GM19023 (cell line): ENCODE results near the gene PARP4.
"Not testable (repeated sequence)": the region's sequence is repeated elsewhere in the genome, so short reads cannot be mapped to it uniquely, and the experiment has no call there.

ENCODE experiments used
- ATAC-seq: cut with Tn5 transposase; IDR thresholded peaks from one replicate; pipeline ENCODE4 v1.9.1; 2021; ENCODE audit warnings: mild to moderate bottlenecking, moderate library complexity; ENCODE audit not compliant: unreplicated experiment

The PARP4 gene

DNA sequence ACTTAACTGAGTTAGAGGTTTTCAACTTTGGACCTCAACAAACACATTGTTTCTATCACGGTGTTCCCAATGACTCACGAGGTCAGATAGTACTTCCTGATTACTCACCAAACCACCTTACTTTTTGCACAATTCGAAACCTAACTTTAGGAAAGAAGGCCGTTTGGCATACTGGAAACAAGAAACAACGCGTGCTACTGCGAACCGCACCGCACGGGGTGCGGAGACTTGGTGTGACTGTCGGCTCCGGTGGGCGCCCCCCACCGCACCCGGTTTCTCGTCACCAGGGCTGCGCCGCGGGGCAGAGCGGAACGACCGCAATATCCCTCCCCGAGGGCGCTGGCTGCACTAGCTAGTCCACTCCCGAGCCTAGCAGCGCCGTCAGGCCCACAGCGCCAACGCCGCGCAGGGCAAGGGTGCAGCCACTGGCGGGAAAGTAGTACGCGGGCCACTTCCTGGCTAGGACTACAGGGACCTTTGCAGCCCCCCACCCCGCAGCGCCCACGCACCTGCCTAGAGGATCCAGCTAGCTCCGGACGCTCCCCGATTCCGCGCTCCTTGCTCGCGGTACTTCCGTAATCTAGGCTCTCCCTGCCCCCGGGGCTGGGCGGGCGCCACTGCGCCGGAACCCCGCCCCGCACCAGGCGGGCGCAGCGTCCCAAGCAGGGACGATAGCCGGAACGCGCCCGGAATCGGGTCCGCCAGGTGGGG lies at the start of gene PARP4:
PARP4 (minus strand) TSS at position 582 of the 711 bp plus-strand sequence. CDS start 9,002 bp downstream, outside the sequence.
- peak; percentile 84 for ATAC-seq

GRCh38 chr13:24560579-24561187 lies 48.1 kb upstream of the PARP4 start:
- not testable (repeated sequence) for ATAC-seq

DNA sequence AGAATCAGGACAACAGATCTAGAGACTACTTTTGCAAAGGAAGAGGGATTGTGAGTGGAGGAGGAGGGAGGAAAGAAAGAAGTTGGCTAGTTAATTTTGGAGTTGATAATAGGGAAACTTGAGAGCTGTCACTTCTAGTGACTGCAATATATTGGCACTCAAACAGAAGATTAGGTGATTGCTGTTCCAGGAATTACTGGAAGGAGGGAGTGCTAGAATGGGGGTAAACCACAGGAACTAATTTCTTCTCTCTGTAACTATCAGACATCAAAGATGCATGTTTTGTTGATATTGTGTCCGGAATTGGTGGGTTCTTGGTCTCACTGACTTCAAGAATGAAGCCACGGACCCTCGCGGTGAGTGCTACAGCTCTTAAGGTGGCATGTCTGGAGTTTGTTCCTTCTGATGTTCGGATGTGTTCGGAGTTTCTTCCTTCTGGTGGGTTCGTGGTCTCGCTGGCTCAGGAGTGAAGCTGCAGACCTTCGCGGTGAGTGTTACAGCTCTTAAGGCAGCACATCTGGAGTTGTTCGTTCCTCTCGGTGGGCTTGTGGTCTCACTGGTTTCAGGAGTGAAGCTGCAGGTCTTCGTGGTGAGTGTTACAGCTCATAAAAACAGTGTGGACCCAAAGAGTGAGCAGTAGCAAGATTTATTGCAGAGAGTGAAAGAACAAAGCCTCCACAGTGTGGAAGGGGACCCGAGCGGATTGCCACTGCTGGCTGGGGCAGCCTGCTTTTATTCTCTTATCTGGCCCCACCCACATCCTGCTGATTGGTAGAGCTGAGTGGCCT lies 47.0 kb upstream of the PARP4 start:
- ATAC-seq, result not testable (repeated sequence)

DNA sequence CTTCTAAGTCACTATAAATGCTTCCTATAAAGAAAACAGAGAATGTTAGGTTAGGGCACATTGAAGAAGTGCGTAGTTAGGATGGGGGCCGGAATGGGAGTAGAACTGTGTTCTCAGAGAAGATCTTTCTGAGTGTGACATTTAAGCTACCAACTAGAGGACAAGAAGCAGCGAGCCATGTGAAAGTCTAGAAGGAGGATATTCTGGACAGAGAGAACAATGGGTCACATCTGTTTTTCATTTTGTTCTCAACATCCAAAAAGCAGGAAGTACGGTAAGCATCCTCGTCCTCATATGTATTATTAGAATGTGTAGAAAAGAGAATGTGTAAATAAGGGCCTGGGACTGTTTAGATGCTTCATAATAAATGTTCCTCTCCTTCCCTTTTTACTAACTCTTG lies 44.5 kb upstream of the PARP4 start:
- ATAC-seq, result no peak

GRCh38 chr13:24553892-24554291 lies 41.3 kb upstream of the PARP4 start:
- not testable (repeated sequence) for ATAC-seq

DNA sequence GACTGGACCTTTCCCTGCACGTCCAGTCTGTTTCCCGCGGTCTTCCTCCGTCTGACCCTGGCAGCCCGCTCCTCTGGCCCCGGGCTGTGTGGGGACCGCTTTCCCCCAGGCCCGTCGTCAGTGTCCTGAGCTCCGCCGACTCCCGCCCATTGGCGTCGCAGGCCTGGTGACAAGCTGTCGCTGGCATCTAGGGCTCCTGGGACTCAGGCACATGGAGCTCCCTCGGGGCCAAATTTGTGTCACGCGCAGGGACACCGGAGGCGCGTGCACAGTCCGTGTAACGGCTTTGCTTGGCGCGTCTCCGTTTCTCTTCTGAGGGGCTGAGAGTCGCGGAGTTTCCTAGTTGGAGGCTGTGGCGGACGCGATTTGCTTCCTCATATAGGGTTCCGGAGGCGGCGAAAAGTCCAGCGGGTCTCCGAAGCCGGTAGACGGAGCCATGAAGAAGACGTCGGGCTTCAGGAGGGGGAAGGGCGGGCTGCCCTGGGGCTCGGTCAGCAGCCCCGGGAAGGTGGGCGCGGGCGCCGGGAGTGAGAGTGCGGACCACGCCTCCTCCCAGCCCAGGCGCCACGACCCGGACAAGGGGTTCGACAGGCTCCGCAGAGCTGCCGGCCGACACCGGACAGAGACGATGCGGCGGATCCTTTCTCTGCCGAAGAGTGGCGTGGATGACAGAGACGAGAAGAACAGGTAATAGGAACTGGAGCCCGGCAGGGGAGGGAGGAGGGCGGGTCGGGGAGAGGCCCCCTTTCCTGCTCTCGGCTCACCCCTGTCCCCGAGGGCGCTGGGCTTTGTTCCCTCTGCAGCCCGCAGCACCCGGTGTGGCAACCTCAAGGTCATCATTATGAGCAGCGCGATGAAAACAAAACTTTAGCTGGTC lies 29.1 kb upstream of the PARP4 start:
- peak; percentile 67 for ATAC-seq

- no peak for ATAC-seq
Measured at GRCh38 chr13:24541127-24541475, 28.5 kb upstream of the PARP4 start.

DNA sequence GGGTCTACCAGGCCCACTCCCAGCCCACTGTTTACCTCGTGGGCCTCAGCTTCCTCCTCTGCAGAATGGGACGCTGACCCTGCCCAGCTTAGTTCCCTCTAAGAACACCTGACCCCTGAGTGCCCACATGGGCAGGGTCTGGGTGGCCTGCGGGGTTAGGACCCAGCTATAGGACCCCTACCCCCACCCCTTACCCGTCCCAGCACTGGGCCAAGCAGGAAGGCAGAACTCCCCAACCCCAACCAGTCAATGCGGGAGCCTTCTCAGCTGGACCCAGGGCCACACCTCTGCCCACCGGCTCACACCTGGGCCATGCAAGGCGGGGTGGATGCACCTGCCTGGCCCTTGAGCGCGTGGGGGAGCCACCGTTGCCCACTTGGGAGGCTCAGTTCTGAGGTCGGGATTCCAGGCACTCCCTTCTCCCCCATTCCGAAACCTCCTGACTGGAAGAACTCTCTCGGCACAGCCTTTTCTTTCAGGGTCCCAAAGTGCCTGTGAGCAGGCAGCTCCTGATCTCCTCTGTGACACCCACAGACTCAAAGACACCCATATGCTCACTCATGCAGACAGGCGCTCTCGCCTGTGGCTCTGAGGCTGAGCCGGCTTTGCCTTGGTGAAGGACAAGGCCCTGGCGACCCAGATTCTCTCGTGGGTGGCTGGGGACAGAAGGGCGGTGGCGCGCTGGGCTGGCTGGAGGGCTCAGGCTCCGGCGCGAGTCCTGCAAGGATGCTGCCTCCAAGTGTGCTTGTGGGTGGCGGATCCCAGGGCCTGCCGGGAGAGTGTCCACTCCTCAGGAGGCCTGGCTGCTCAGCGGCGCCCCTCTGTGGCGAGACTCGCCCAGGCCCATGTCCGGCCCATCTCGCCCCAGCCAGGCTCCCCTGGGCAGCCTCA lies 27.9 kb upstream of the PARP4 start:
- ATAC-seq, result no peak

GRCh38 chr13:24539500-24540165 lies 27.1 kb upstream of the PARP4 start:
- ATAC-seq, result no peak

- no peak for ATAC-seq
Measured at GRCh38 chr13:24529478-24529877, 16.9 kb upstream of the PARP4 start.

DNA sequence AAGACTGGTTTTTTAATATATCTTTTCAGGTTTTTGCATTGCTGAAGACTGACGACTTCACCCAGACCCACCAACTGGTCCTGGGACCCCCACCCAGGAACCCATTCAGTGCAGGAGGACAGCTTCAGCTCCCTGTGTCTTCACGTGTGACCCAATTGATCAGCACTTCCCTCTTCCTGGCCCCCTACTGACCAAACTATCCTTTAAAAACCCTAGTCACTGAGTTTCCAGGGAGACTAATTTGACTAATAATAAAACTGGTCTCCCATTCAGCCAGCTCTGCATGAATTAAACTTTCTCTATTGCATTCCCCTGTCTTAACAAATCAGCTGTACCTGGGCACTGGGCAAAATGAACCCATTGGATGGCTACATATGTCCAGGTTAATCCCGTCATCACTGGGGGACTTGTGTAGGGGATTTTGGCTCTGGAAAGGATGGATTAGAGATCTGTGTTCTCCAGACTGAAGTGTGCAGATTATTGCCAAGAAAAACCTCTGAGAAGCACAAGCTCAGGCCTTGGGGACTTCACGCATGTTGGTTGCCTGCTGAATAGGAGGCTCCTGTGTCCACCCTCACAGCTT lies 16.3 kb upstream of the PARP4 start:
- ATAC-seq, result no peak

GRCh38 chr13:24527266-24527775 lies 14.7 kb upstream of the PARP4 start:
- no peak for ATAC-seq

- ATAC-seq, result no peak
Measured at GRCh38 chr13:24520733-24521132, 8.2 kb upstream of the PARP4 start.

GRCh38 chr13:24516919-24517318 lies 4.3 kb upstream of the PARP4 start:
- ATAC-seq, result no peak

GRCh38 chr13:24512908-24513213 lies 283 bp upstream of the PARP4 start:
- ATAC-seq, result no peak

DNA sequence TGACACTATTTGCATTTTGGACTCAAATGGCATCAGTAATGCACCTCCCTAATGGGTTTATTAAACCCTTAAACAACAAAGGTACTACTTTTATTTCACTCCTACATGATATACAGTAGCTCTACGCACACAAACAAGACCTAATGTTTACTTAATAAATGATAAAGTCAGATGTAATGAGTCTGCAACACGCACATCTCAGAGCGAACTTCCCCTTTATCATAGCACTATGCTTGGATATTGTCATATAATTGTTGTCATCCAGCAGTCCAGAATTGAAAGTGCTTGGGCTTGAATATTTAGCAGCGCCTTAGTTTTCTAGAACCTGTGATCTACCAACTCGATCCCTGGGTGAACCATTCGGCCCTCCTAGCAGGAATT lies 772 bp downstream of the PARP4 start:
- peak; percentile 2 for ATAC-seq

- peak; percentile 32 for ATAC-seq
Measured at GRCh38 chr13:24511019-24511815, 1.4 kb downstream of the PARP4 start.

DNA sequence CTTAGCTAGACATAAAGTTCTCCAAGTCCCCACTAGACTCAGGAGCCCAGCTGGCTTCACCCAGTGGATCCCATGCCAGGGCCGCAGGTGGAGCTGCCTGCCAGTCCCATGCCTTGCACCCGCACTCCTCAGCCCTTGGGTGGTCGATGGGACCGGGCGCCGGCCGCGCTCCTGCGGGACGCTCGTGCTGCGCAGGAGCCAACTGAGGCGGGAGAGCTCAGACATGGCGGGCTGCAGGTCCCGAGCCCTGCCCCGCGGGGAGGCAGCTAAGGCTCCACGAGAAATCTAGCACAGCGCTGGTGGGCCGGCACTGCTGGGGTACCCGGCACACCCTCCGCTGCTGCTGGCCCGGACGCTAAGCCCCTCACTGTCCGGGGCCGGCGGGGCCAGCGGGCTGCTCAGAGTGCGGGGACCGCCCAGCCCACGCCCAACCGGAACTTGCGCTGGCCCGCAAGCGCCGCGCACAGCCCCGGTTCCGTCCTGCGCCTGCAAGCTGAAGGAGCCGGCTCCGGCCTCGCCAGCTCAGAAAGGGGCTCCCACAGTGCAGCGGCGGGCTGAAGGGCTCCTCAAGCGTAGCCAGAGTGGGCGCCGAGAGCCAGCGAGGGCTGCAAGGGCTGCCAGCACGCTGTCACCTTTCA lies 5.8 kb downstream of the PARP4 start:
- ATAC-seq, result no peak
